MM.1S (cell line): Measurements from ENCODE around the gene ADAMTS17.
"Not testable (repeated sequence)": the region's sequence is repeated elsewhere in the genome, so short reads cannot be mapped to it uniquely, and the experiment has no call there.

Experiments used
- DNase-seq: peaks from one replicate; pipeline ENCODE4 v3.0.0-alpha.2; 2015
- H2AFZ ChIP-seq: fragments of 300-600 bp; sonication (generic); 2 replicates; pipeline ENCODE4 v1.6.0; 2016; ENCODE audit warnings: antibody characterized with exemption, low read length
- H3F3A ChIP-seq: fragments of 300-600 bp; sonication (generic); 2 replicates; pipeline ENCODE4 v1.6.1; 2016; ENCODE audit warnings: mild to moderate bottlenecking, antibody characterized with exemption, low read length, moderate library complexity, mixed read lengths; ENCODE audit not compliant: insufficient read depth
- H3K27ac ChIP-seq: fragments of 300-600 bp; sonication (generic); 2 replicates; pipeline ENCODE4 v1.5.1; 2016; ENCODE audit warnings: mild to moderate bottlenecking, low read length
- H3K27me3 ChIP-seq: fragments of 300-600 bp; sonication (generic); replicated peaks from 2 replicates; pipeline ENCODE4 v1.6.0; 2016; ENCODE audit warnings: low read length; ENCODE audit not compliant: insufficient read depth
- H3K36me3 ChIP-seq: fragments of 300-600 bp; sonication (generic); replicated peaks from 2 replicates; pipeline ENCODE4 v1.6.1; 2016; ENCODE audit warnings: mild to moderate bottlenecking, low read length, mixed read lengths; ENCODE audit not compliant: insufficient read depth
- H3K4me1 ChIP-seq: fragments of 300-600 bp; sonication (generic); 2 replicates; pipeline ENCODE4 v1.6.1; 2016; ENCODE audit warnings: low read length, mixed read lengths
- H3K4me2 ChIP-seq: fragments of 300-600 bp; sonication (generic); 2 replicates; pipeline ENCODE4 v1.6.0; 2016; ENCODE audit warnings: low read depth, low read length
- H3K4me3 ChIP-seq: fragments of 300-600 bp; sonication (generic); 2 replicates; pipeline ENCODE4 v1.5.1; 2016; ENCODE audit warnings: low read length, mixed read lengths
- H3K79me2 ChIP-seq: fragments of 300-600 bp; sonication (generic); 2 replicates; pipeline ENCODE4 v1.6.1; 2016; ENCODE audit warnings: mixed run types, low read length, mixed read lengths
- H3K9ac ChIP-seq: fragments of 300-600 bp; sonication (generic); 2 replicates; pipeline ENCODE4 v1.6.1; 2016; ENCODE audit warnings: low read length, mixed read lengths
- H3K9me2 ChIP-seq: fragments of 300-600 bp; sonication (generic); replicated peaks from 2 replicates; pipeline ENCODE4 v1.6.1; 2016; ENCODE audit warnings: mild to moderate bottlenecking, low read length, mixed read lengths; ENCODE audit not compliant: insufficient read depth
- H3K9me3 ChIP-seq: fragments of 300-600 bp; sonication (generic); replicated peaks from 2 replicates; pipeline ENCODE4 v1.6.1; 2016; ENCODE audit warnings: mild to moderate bottlenecking, low read length, mixed read lengths; ENCODE audit not compliant: insufficient read depth
- H4K20me1 ChIP-seq: fragments of 300-600 bp; sonication (generic); 2 replicates; pipeline ENCODE4 v1.6.1; 2016; ENCODE audit warnings: mild to moderate bottlenecking, low read length, moderate library complexity, mixed read lengths; ENCODE audit not compliant: insufficient read depth
- CTCF ChIP-seq: fragments of 300-600 bp; sonication (generic); IDR thresholded peaks from 2 replicates; pipeline ENCODE4 v1.5.1; 2016; ENCODE audit warnings: antibody characterized with exemption, low read length, mixed read lengths
- EZH2 ChIP-seq: fragments of 300-600 bp; sonication (generic); optimal IDR thresholded peaks from 2 replicates; pipeline ENCODE3; 2017; ENCODE audit warnings: low read depth, mild to moderate bottlenecking, antibody characterized with exemption, low read length, mixed read lengths
- EZH2phosphoT487 ChIP-seq: fragments of 300-600 bp; sonication (generic); IDR thresholded peaks from 2 replicates; pipeline ENCODE4 v1.6.1; 2018; ENCODE audit warnings: antibody characterized with exemption, low read length

ADAMTS17 gene

DNA sequence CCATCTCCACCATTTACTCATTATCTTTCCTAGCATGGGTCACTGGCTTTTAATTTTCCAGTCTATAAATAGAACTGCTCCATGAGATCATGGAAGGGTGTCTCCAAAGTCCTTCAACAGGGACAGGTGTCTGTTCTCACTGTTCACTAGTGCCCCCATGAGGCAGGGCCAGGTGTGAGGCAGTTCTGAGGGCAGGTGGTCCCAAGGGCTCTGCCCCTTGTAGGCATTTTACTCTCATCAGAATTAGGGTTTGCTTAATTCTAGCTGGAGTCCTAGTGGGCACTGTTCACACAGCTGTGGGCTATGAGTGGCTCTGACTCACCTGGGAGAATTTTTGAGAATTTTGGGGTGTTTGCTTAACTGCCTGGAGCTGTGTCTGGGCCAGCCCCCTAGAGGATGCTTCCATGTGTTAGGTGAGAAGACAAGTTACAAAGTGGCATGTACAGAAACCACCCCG lies 360.6 kb downstream of the ADAMTS17 start:
- H3K27ac ChIP-seq, result no peak overlapping the region
- no peaks in the 10 kb centered on the region for H3K36me3 ChIP-seq
- no peaks in the 10 kb centered on the region for H3F3A ChIP-seq
- H3K27me3 ChIP-seq, result no peaks in the 10 kb centered on the region
- H3K79me2 ChIP-seq, result no peaks in the 10 kb centered on the region
- no peak overlapping the region for H3K9ac ChIP-seq
- H3K4me2 ChIP-seq, result no peak overlapping the region
- H3K4me3 ChIP-seq, result no peak overlapping the region
- no peaks in the 10 kb centered on the region for H3K9me2 ChIP-seq
- no peak overlapping the region for H2AFZ ChIP-seq
- no peaks in the 10 kb centered on the region for H3K9me3 ChIP-seq
- DNase-seq, result no peak
- H3K4me1 ChIP-seq, result no peaks in the 10 kb centered on the region
- no peak for TF ChIP-seq EZH2phosphoT487
- TF ChIP-seq EZH2, result no peak
- TF ChIP-seq CTCF, result no peak
- H4K20me1 ChIP-seq, result no peaks in the 10 kb centered on the region

GRCh38 chr15:99980752-99981151 lies 361.0 kb downstream of the ADAMTS17 start:
- Histone ChIP-seq H3K9me2 (no peaks in the 10 kb centered on the region), H3K4me3 (no peak overlapping the region), H3K36me3 (no peaks in the 10 kb centered on the region), H3K27ac (no peak overlapping the region), H3K27me3 (no peaks in the 10 kb centered on the region), H3F3A (no peaks in the 10 kb centered on the region), H3K9ac (no peak overlapping the region), H3K9me3 (no peaks in the 10 kb centered on the region), H4K20me1 (no peaks in the 10 kb centered on the region), H3K79me2 (no peaks in the 10 kb centered on the region), H3K4me1 (no peaks in the 10 kb centered on the region), H2AFZ (no peak overlapping the region), H3K4me2 (no peak overlapping the region)
- DNase-seq, result no peak
- no peak for TF ChIP-seq CTCF
- TF ChIP-seq EZH2phosphoT487, result no peak
- no peak for TF ChIP-seq EZH2

- not testable (repeated sequence) for H3K4me1 ChIP-seq, H3K9me2 ChIP-seq, DNase-seq, H3K36me3 ChIP-seq, H3K4me2 ChIP-seq, H3K9ac ChIP-seq, H3K4me3 ChIP-seq, H3F3A ChIP-seq, H3K27ac ChIP-seq, H2AFZ ChIP-seq, H3K79me2 ChIP-seq, H4K20me1 ChIP-seq, H3K9me3 ChIP-seq, H3K27me3 ChIP-seq
Observed at GRCh38 chr15:99979886-99980285, 361.9 kb downstream of the ADAMTS17 start.

- Histone ChIP-seq H3K79me2 (no peaks in the 10 kb centered on the region), H3K9me2 (no peaks in the 10 kb centered on the region), H3K27me3 (no peaks in the 10 kb centered on the region), H3K4me1 (no peaks in the 10 kb centered on the region), H3F3A (no peaks in the 10 kb centered on the region), H2AFZ (no peak overlapping the region), H3K9ac (no peak overlapping the region), H3K4me2 (no peak overlapping the region), H3K9me3 (no peaks in the 10 kb centered on the region), H3K36me3 (no peaks in the 10 kb centered on the region), H4K20me1 (no peaks in the 10 kb centered on the region), H3K4me3 (no peak overlapping the region), H3K27ac (no peak overlapping the region)
- TF ChIP-seq CTCF (no peak), EZH2phosphoT487 (no peak), EZH2 (no peak)
- no peak for DNase-seq
Observed at GRCh38 chr15:99979371-99979770, 362.4 kb downstream of the ADAMTS17 start.
